LHCN-M2 (cell line): ENCODE data around the gene XPO6. TPM values are rescaled to one million over a fixed set of nuclear protein-coding genes. Genes with fewer than 3 reads are reported as not detected.

Experiments used
- DNase-seq: peaks from one replicate; pipeline ENCODE4 v3.0.0-alpha.2; 2012; ENCODE audit warnings: low read depth
- total RNA-seq: library from RNA; depleted of rRNA; stranded (reverse); fragments of >200 nt; gene quantifications from 2 replicates; pipeline ENCODE4 v1.2.3, GENCODE V29; 2014

The XPO6 gene
- total RNA-seq, 1 experiment from 2014 or later: 127 TPM

- DNase-seq: peak; percentile 55
These were observed 25.0 kb downstream of the XPO6 start for GRCh38 chr16:28186752-28187151.

- DNase-seq: no peak
These were observed 26.1 kb downstream of the XPO6 start for GRCh38 chr16:28185696-28186095.

- no peak for DNase-seq
These were observed 27.1 kb downstream of the XPO6 start for GRCh38 chr16:28184625-28185024.

- DNase-seq: no peak
These were observed 27.8 kb downstream of the XPO6 start for GRCh38 chr16:28183930-28184329.

GRCh38 chr16:28183484-28183883, 28.3 kb downstream of the XPO6 start:
- DNase-seq: no peak

- no peak for DNase-seq
These were observed 29.0 kb downstream of the XPO6 start for GRCh38 chr16:28182801-28183200.

GRCh38 chr16:28182183-28182582, 29.6 kb downstream of the XPO6 start:
- peak; percentile 35 for DNase-seq

GRCh38 chr16:28181515-28181914, 30.2 kb downstream of the XPO6 start:
- DNase-seq: peak; percentile 94

GRCh38 chr16:28180655-28181460, 30.9 kb downstream of the XPO6 start:
- no peak for DNase-seq

- peak; percentile 12 for DNase-seq
These were observed 32.4 kb downstream of the XPO6 start for GRCh38 chr16:28179354-28179753.

GRCh38 chr16:28175715-28176114, 36.0 kb downstream of the XPO6 start:
- no peak for DNase-seq

- no peak for DNase-seq
These were observed 39.4 kb downstream of the XPO6 start for GRCh38 chr16:28172336-28172735.

GRCh38 chr16:28171816-28172215, 39.9 kb downstream of the XPO6 start:
- DNase-seq: no peak

GRCh38 chr16:28168991-28169554, 42.7 kb downstream of the XPO6 start:
- no peak for DNase-seq

GRCh38 chr16:28167730-28168129, 44.0 kb downstream of the XPO6 start:
- no peak for DNase-seq

GRCh38 chr16:28167221-28167620, 44.5 kb downstream of the XPO6 start:
- no peak for DNase-seq

GRCh38 chr16:28166394-28167208, 45.2 kb downstream of the XPO6 start:
- no peak for DNase-seq

GRCh38 chr16:28165598-28165997, 46.2 kb downstream of the XPO6 start:
- no peak for DNase-seq

GRCh38 chr16:28164140-28164539, 47.6 kb downstream of the XPO6 start:
- DNase-seq: peak; percentile 40

- DNase-seq: no peak
These were observed 48.1 kb downstream of the XPO6 start for GRCh38 chr16:28163699-28164098.

- no peak for DNase-seq
These were observed 49.4 kb downstream of the XPO6 start for GRCh38 chr16:28162326-28162877.

GRCh38 chr16:28161626-28162025, 50.1 kb downstream of the XPO6 start:
- DNase-seq: no peak
